ENCODE data around the gene SMIM11.
"Not testable (repeated sequence)": the region's sequence is repeated elsewhere in the genome, so short reads cannot be mapped to it uniquely, and the experiment has no call there.

Gene SMIM11, protein sequence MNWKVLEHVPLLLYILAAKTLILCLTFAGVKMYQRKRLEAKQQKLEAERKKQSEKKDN

DNA sequence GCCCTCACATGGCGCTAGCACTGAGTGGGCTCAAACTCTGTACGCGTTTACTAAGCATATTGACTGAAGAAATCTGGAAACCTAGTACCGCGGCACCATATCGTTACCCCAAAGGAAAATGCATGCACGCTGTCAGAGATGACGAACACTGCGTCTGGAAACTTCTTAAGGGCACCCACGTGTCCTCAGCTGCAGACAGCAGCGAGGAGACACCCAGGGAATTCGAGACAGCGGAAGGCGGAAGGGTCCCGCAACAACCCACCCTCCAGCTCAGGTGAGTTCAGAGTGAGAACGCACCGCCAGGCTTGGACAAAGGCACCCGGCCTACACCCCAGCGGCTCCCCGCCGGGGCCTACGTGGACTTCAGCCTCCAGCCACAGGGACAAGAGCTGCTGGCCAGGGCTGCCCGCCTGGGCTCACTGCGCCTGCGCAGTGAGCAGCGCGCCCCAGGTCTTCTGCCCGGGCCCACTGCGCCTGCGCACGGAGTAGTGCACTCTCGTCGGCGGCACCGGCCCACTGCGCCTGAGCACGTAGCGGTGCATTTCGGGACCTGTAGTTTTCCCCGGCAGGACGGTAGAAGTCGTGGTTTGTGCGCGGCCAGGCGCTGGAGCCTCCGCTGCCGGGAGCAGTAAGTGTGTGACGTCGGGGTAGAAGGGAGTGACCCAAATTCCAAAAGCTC lies at the start of gene SMIM11:
TSS of gene SMIM11 (plus strand) at position 568 of the 679 bp plus-strand sequence. CDS start 3,998 bp downstream, outside the sequence.
- CTCF ChIA-PET; H3K27ac ChIP-seq (ENCODE audit: extremely low read depth, low read depth, low read length); POLR2A ChIA-PET; H3K4me3 ChIP-seq (ENCODE audit: low read depth, low read length); H3K4me1 ChIP-seq (ENCODE audit: control insufficient read depth, insufficient read depth, low read length); H3K36me3 ChIP-seq (ENCODE audit: control insufficient read depth in 2 of 2, insufficient read depth in 1 of 2, low read length in 2 of 2); H3K9me3 ChIP-seq (ENCODE audit: control insufficient read depth, insufficient read depth, low read depth, low read length): not testable (repeated sequence)

DNA sequence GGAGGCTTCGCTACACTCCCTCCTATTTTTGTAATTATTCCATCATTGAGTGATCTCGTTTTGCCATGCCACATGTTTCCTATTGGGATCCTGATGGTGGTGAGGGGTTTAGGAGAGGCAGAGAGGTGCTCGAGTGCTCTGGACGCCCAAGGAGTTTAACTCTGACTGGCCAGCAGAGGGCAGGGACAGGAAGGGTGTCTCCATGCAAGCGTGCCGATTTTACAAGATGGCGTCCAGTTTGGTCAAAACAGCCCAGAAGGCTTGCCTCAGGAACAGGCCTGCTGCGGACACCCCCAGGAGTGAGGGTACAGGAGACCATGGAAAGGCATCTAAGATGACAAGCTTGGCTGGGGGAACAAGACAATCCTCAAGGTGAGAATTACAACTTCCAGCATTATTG lies 45.3 kb upstream of the SMIM11 start:
- no peaks in the 10 kb centered on the region for H3K4me1 ChIP-seq (ENCODE audit: control insufficient read depth, insufficient read depth, low read length)
- no peak overlapping the region for H3K4me3 ChIP-seq (ENCODE audit: low read depth, low read length)
- no peak for TF ChIP-seq ZNF449 (tag by site-specific recombination; IDR thresholded peaks at IDR 0.05)
- TF ChIP-seq OVOL3 (tag by site-specific recombination; IDR thresholded peaks at IDR 0.05): no peak
- POLR2A ChIA-PET: no interaction called here
- CTCF ChIA-PET: interaction anchor here (0.7 to 1.9 kb wide), 2 partner anchors 11 to 18 kb away, joined by 3 to 11 read pairs; no protein-coding TSS in a partner anchor
- H3K27ac ChIP-seq (ENCODE audit: extremely low read depth, low read depth, low read length): no peak overlapping the region
- no peaks in the 10 kb centered on the region for H3K9me3 ChIP-seq (ENCODE audit: control insufficient read depth, insufficient read depth, low read depth, low read length)
- H3K36me3 ChIP-seq (ENCODE audit: control insufficient read depth in 2 of 2, insufficient read depth in 1 of 2, low read length in 2 of 2): no peaks in the 10 kb centered on the region

GRCh38 chr21:34331726-34332125 lies 43.6 kb upstream of the SMIM11 start:
- Histone ChIP-seq H3K27ac (ENCODE audit: extremely low read depth, low read depth, low read length) (no peak overlapping the region), H3K36me3 (ENCODE audit: control insufficient read depth in 2 of 2, insufficient read depth in 1 of 2, low read length in 2 of 2) (no peaks in the 10 kb centered on the region), H3K4me1 (ENCODE audit: control insufficient read depth, insufficient read depth, low read length) (no peaks in the 10 kb centered on the region), H3K4me3 (ENCODE audit: low read depth, low read length) (no peak overlapping the region), H3K9me3 (ENCODE audit: control insufficient read depth, insufficient read depth, low read depth, low read length) (no peaks in the 10 kb centered on the region)
- POLR2A ChIA-PET: no interaction called here
- CTCF ChIA-PET: interaction anchor here (0.9 to 1.9 kb wide), 2 partner anchors 16 to 408 kb away, joined by 3 to 11 read pairs; no protein-coding TSS in a partner anchor
- TF ChIP-seq ZNF266 (tag by site-specific recombination; IDR thresholded peaks at IDR 0.05; ENCODE audit: low read depth): no peak
- TF ChIP-seq ZNF350 (tag by site-specific recombination; IDR thresholded peaks at IDR 0.05): no peak
- no peak for TF ChIP-seq ZNF354C (tag by site-specific recombination; IDR thresholded peaks at IDR 0.05; ENCODE audit: borderline replicate concordance, low read depth)
- no peak for TF ChIP-seq ZBTB1 (tag by site-specific recombination; IDR thresholded peaks at IDR 0.05)
- TF ChIP-seq, protein P1, sequence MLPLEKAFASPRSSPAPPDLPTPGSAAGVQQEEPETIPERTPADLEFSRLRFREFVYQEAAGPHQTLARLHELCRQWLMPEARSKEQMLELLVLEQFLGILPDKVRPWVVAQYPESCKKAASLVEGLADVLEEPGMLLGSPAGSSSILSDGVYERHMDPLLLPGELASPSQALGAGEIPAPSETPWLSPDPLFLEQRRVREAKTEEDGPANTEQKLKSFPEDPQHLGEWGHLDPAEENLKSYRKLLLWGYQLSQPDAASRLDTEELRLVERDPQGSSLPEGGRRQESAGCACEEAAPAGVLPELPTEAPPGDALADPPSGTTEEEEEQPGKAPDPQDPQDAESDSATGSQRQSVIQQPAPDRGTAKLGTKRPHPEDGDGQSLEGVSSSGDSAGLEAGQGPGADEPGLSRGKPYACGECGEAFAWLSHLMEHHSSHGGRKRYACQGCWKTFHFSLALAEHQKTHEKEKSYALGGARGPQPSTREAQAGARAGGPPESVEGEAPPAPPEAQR (tag by site-specific recombination; IDR thresholded peaks at IDR 0.05): no peak
- no peak for TF ChIP-seq ZNF341 (tag by site-specific recombination; IDR thresholded peaks at IDR 0.05; ENCODE audit: low read depth)
- TF ChIP-seq, protein P2, sequence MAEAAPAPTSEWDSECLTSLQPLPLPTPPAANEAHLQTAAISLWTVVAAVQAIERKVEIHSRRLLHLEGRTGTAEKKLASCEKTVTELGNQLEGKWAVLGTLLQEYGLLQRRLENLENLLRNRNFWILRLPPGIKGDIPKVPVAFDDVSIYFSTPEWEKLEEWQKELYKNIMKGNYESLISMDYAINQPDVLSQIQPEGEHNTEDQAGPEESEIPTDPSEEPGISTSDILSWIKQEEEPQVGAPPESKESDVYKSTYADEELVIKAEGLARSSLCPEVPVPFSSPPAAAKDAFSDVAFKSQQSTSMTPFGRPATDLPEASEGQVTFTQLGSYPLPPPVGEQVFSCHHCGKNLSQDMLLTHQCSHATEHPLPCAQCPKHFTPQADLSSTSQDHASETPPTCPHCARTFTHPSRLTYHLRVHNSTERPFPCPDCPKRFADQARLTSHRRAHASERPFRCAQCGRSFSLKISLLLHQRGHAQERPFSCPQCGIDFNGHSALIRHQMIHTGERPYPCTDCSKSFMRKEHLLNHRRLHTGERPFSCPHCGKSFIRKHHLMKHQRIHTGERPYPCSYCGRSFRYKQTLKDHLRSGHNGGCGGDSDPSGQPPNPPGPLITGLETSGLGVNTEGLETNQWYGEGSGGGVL (tag by site-specific recombination; IDR thresholded peaks at IDR 0.05): no peak
- TF ChIP-seq, protein P3, sequence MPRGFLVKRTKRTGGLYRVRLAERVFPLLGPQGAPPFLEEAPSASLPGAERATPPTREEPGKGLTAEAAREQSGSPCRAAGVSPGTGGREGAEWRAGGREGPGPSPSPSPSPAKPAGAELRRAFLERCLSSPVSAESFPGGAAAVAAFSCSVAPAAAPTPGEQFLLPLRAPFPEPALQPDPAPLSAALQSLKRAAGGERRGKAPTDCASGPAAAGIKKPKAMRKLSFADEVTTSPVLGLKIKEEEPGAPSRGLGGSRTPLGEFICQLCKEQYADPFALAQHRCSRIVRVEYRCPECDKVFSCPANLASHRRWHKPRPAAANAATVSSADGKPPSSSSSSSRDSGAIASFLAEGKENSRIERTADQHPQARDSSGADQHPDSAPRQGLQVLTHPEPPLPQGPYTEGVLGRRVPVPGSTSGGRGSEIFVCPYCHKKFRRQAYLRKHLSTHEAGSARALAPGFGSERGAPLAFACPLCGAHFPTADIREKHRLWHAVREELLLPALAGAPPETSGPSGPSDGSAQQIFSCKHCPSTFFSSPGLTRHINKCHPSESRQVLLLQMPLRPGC (tag by site-specific recombination; IDR thresholded peaks at IDR 0.05): no peak
- TF ChIP-seq ZNF830 (tag by site-specific recombination; IDR thresholded peaks at IDR 0.05; ENCODE audit: low read depth): no peak
- TF ChIP-seq SP7 (tag by site-specific recombination; IDR thresholded peaks at IDR 0.05): no peak
- TF ChIP-seq RBAK (tag by site-specific recombination; IDR thresholded peaks at IDR 0.05): no peak
- TF ChIP-seq, protein P4, sequence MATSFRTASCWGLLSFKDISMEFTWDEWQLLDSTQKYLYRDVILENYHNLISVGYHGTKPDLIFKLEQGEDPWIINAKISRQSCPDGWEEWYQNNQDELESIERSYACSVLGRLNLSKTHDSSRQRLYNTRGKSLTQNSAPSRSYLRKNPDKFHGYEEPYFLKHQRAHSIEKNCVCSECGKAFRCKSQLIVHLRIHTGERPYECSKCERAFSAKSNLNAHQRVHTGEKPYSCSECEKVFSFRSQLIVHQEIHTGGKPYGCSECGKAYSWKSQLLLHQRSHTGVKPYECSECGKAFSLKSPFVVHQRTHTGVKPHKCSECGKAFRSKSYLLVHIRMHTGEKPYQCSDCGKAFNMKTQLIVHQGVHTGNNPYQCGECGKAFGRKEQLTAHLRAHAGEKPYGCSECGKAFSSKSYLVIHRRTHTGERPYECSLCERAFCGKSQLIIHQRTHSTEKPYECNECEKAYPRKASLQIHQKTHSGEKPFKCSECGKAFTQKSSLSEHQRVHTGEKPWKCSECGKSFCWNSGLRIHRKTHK (tag by site-specific recombination; IDR thresholded peaks at IDR 0.05): no peak
- TF ChIP-seq ZNF707 (tag by site-specific recombination; IDR thresholded peaks at IDR 0.05): no peak
- TF ChIP-seq ZNF624 (tag by site-specific recombination; IDR thresholded peaks at IDR 0.05): no peak
- no peak for TF ChIP-seq ZSCAN4 (tag by site-specific recombination; IDR thresholded peaks at IDR 0.05)
- no peak for TF ChIP-seq REPIN1 (tag by site-specific recombination; IDR thresholded peaks at IDR 0.05; ENCODE audit: low read depth)
- TF ChIP-seq ZBTB8A (tag by site-specific recombination; IDR thresholded peaks at IDR 0.05): no peak
